ENCODE measurements around the gene CERS5.
"Not testable (repeated sequence)": the region's sequence is repeated elsewhere in the genome, so short reads cannot be mapped to it uniquely, and the experiment has no call there.

CERS5 gene

DNA sequence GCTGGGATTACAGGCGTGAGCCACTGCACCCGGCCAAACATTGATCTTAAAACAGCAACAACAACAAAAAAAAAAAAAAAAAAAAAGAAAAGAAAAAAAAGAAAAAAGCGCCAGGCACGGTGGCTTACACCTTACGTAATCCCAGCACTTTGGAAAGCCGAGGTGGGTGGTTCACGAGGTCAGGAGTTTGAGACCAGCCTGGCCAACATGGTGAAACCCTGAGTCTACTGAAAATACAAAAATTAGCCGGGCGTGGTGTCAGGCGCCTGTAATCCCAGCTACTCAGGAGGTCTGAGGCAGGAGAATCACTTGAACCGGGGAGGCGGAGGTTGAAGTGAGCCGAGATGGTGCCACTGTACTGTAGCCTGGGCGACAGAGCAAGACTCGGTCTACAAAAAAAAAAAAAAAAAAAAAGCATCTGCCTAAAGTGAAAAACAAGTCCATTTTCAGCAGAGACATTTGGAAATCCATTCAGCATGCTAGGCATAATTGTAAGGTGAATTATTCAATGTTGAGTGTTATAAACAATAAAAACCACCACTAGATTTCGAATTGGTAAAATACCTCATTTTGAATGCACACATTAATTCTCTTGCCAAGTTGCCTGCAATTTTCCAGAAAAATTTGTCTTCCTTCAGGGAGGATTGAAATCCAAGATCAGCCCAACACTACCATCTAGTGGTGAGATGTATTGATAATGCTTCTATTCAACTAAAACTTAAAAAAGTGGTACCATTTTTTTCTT lies 8.0 kb upstream of the CERS5 start:
- peak; percentile 76 for DNase-seq (ENCODE audit: low read depth, low spot score)
- Histone ChIP-seq H3K4me3 (ENCODE audit: insufficient read length, low read depth) (no peak overlapping the region), H3K4me1 (ENCODE audit: insufficient read depth, insufficient read length) (no peaks in the 10 kb centered on the region), H3K27me3 (ENCODE audit: insufficient read depth, insufficient read length) (no peaks in the 10 kb centered on the region), H3K9ac (ENCODE audit: insufficient read length, low read depth) (no peak overlapping the region), H3K36me3 (ENCODE audit: insufficient read depth, insufficient read length, low read length) (peaks cover 30% of the 10 kb centered on the region), H3K9me3 (ENCODE audit: insufficient read depth, low read length) (peaks cover 4% of the 10 kb centered on the region; the same call in 1 of the 2 replicates)
- TF ChIP-seq ZNF274 (IDR thresholded peaks at IDR 0.05; ENCODE audit: low read depth, low read length) (no peak), SUZ12 (IDR thresholded peaks at IDR 0.05; ENCODE audit: extremely low read depth, insufficient read depth, insufficient read length) (no peak), YY1 (IDR thresholded peaks at IDR 0.05; ENCODE audit: insufficient read depth, insufficient read length) (no peak)

- Histone ChIP-seq H3K9ac (ENCODE audit: insufficient read length, low read depth) (peak overlapping the region; percentile 98), H3K9me3 (ENCODE audit: insufficient read depth, low read length) (peaks cover 16% of the 10 kb centered on the region; the same call in 1 of the 2 replicates), H3K27me3 (ENCODE audit: insufficient read depth, insufficient read length) (no peaks in the 10 kb centered on the region), H3K4me1 (ENCODE audit: insufficient read depth, insufficient read length) (no peaks in the 10 kb centered on the region), H3K4me3 (ENCODE audit: insufficient read length, low read depth) (peak overlapping the region; percentile 94), H3K36me3 (ENCODE audit: insufficient read depth, insufficient read length, low read length) (peaks cover 10% of the 10 kb centered on the region)
- no peak for TF ChIP-seq YY1 (IDR thresholded peaks at IDR 0.05; ENCODE audit: insufficient read depth, insufficient read length)
- DNase-seq (ENCODE audit: low read depth, low spot score) = no peak
Measured at GRCh38 chr12:50166799-50167048, 445 bp downstream of the CERS5 start.

GRCh38 chr12:50164963-50165362 lies 2.2 kb downstream of the CERS5 start:
- H3K4me3 ChIP-seq (ENCODE audit: insufficient read length, low read depth) = no peak overlapping the region
- H3K36me3 ChIP-seq (ENCODE audit: insufficient read depth, insufficient read length, low read length) = peaks cover 16% of the 10 kb centered on the region
- H3K9ac ChIP-seq (ENCODE audit: insufficient read length, low read depth) = no peak overlapping the region
- H3K9me3 ChIP-seq (ENCODE audit: insufficient read depth, low read length) = peaks cover 11% of the 10 kb centered on the region; the same call in 1 of the 2 replicates
- H3K27me3 ChIP-seq (ENCODE audit: insufficient read depth, insufficient read length) = no peaks in the 10 kb centered on the region
- DNase-seq (ENCODE audit: low read depth, low spot score) = no peak
- H3K4me1 ChIP-seq (ENCODE audit: insufficient read depth, insufficient read length) = no peaks in the 10 kb centered on the region
- TF ChIP-seq ZNF274 (IDR thresholded peaks at IDR 0.05; ENCODE audit: low read depth, low read length) = no peak
- no peak for TF ChIP-seq SUZ12 (IDR thresholded peaks at IDR 0.05; ENCODE audit: extremely low read depth, insufficient read depth, insufficient read length)
- no peak for TF ChIP-seq YY1 (IDR thresholded peaks at IDR 0.05; ENCODE audit: insufficient read depth, insufficient read length)

- Histone ChIP-seq H3K27me3 (ENCODE audit: insufficient read depth, insufficient read length) (no peaks in the 10 kb centered on the region), H3K4me3 (ENCODE audit: insufficient read length, low read depth) (no peak overlapping the region), H3K9ac (ENCODE audit: insufficient read length, low read depth) (no peak overlapping the region), H3K36me3 (ENCODE audit: insufficient read depth, insufficient read length, low read length) (peaks cover 20% of the 10 kb centered on the region), H3K9me3 (ENCODE audit: insufficient read depth, low read length) (no peaks in the 10 kb centered on the region), H3K4me1 (ENCODE audit: insufficient read depth, insufficient read length) (no peaks in the 10 kb centered on the region)
- no peak for TF ChIP-seq YY1 (IDR thresholded peaks at IDR 0.05; ENCODE audit: insufficient read depth, insufficient read length)
- no peak for TF ChIP-seq SUZ12 (IDR thresholded peaks at IDR 0.05; ENCODE audit: extremely low read depth, insufficient read depth, insufficient read length)
- no peak for TF ChIP-seq ZNF274 (IDR thresholded peaks at IDR 0.05; ENCODE audit: low read depth, low read length)
- DNase-seq (ENCODE audit: low read depth, low spot score) = no peak
Measured at GRCh38 chr12:50162230-50162629, 4.9 kb downstream of the CERS5 start.

GRCh38 chr12:50160643-50161042 lies 6.5 kb downstream of the CERS5 start:
- Histone ChIP-seq H3K4me3 (ENCODE audit: insufficient read length, low read depth) (no peak overlapping the region), H3K9ac (ENCODE audit: insufficient read length, low read depth) (no peak overlapping the region), H3K9me3 (ENCODE audit: insufficient read depth, low read length) (no peaks in the 10 kb centered on the region), H3K4me1 (ENCODE audit: insufficient read depth, insufficient read length) (no peaks in the 10 kb centered on the region), H3K27me3 (ENCODE audit: insufficient read depth, insufficient read length) (no peaks in the 10 kb centered on the region), H3K36me3 (ENCODE audit: insufficient read depth, insufficient read length, low read length) (peaks cover 17% of the 10 kb centered on the region)
- TF ChIP-seq ZNF274 (IDR thresholded peaks at IDR 0.05; ENCODE audit: low read depth, low read length) (no peak), YY1 (IDR thresholded peaks at IDR 0.05; ENCODE audit: insufficient read depth, insufficient read length) (no peak), SUZ12 (IDR thresholded peaks at IDR 0.05; ENCODE audit: extremely low read depth, insufficient read depth, insufficient read length) (no peak)
- no peak for DNase-seq (ENCODE audit: low read depth, low spot score)

GRCh38 chr12:50157259-50157658 lies 9.9 kb downstream of the CERS5 start:
- Histone ChIP-seq H3K9ac (ENCODE audit: insufficient read length, low read depth) (no peak overlapping the region), H3K4me3 (ENCODE audit: insufficient read length, low read depth) (no peak overlapping the region), H3K4me1 (ENCODE audit: insufficient read depth, insufficient read length) (no peaks in the 10 kb centered on the region), H3K36me3 (ENCODE audit: insufficient read depth, insufficient read length, low read length) (peaks cover 21% of the 10 kb centered on the region), H3K27me3 (ENCODE audit: insufficient read depth, insufficient read length) (no peaks in the 10 kb centered on the region), H3K9me3 (ENCODE audit: insufficient read depth, low read length) (no peaks in the 10 kb centered on the region)
- TF ChIP-seq YY1 (IDR thresholded peaks at IDR 0.05; ENCODE audit: insufficient read depth, insufficient read length) (no peak), ZNF274 (IDR thresholded peaks at IDR 0.05; ENCODE audit: low read depth, low read length) (no peak), SUZ12 (IDR thresholded peaks at IDR 0.05; ENCODE audit: extremely low read depth, insufficient read depth, insufficient read length) (no peak)
- no peak for DNase-seq (ENCODE audit: low read depth, low spot score)

GRCh38 chr12:50156641-50157040 lies 10.5 kb downstream of the CERS5 start:
- H3K27me3 ChIP-seq (ENCODE audit: insufficient read depth, insufficient read length) = no peaks in the 10 kb centered on the region
- H3K9me3 ChIP-seq (ENCODE audit: insufficient read depth, low read length) = no peaks in the 10 kb centered on the region
- H3K4me1 ChIP-seq (ENCODE audit: insufficient read depth, insufficient read length) = no peaks in the 10 kb centered on the region
- no peak overlapping the region for H3K9ac ChIP-seq (ENCODE audit: insufficient read length, low read depth)
- DNase-seq (ENCODE audit: low read depth, low spot score) = no peak
- no peak for TF ChIP-seq SUZ12 (IDR thresholded peaks at IDR 0.05; ENCODE audit: extremely low read depth, insufficient read depth, insufficient read length)
- no peak for TF ChIP-seq ZNF274 (IDR thresholded peaks at IDR 0.05; ENCODE audit: low read depth, low read length)
- TF ChIP-seq YY1 (IDR thresholded peaks at IDR 0.05; ENCODE audit: insufficient read depth, insufficient read length) = no peak
- H3K36me3 ChIP-seq (ENCODE audit: insufficient read depth, insufficient read length, low read length) = peaks cover 22% of the 10 kb centered on the region
- no peak overlapping the region for H3K4me3 ChIP-seq (ENCODE audit: insufficient read length, low read depth)

DNA sequence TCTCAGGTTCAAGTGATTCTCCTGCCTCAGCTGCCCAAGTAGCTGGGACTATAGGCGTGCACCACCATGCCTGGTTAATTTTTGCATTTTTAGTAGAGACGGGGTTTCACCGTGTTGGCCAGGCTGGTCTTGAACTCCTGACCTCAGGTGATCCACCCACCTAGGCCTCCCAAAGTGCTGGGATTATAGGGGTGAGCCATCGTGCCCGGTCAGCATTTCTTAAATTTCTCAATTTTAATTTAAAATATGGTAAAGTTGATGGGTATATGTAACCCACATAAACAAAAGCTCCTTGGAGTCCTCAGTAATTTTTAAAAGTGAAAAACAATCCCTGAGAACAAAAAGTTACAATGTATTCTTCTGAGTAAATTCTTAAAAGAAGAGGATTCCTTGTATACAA lies 12.2 kb downstream of the CERS5 start:
- not testable (repeated sequence) for H3K9ac ChIP-seq (ENCODE audit: insufficient read length, low read depth); DNase-seq (ENCODE audit: low read depth, low spot score); H3K27me3 ChIP-seq (ENCODE audit: insufficient read depth, insufficient read length); H3K9me3 ChIP-seq (ENCODE audit: insufficient read depth, low read length); H3K4me1 ChIP-seq (ENCODE audit: insufficient read depth, insufficient read length); H3K4me3 ChIP-seq (ENCODE audit: insufficient read length, low read depth)
- H3K36me3 ChIP-seq (ENCODE audit: insufficient read depth, insufficient read length, low read length) = peaks cover 16% of the 10 kb centered on the region

Measured in NT2/D1 (cell line).